Caco-2 (cell line): ENCODE results near the gene PAM. TPM values are rescaled to one million over a fixed set of nuclear protein-coding genes. Genes with fewer than 3 reads are reported as not detected.

Source experiments
- BruUV-seq: library from RNA; stranded (reverse); fragments of 400-500 nt; replicated peaks from 2 replicates; lab custom pipeline; 2021; lab: Mats Ljungman, UMichigan
- CTCF ChIA-PET: fragments of 300-600 bp; sonication (Branson Sonifier 250); formaldehyde crosslinking; loops from one replicate; lab custom pipeline; 2022; ENCODE audit warnings: antibody characterized with exemption; lab: Charles Lee
- POLR2A ChIA-PET: fragments of 300-600 bp; sonication (Branson Sonifier 250); formaldehyde crosslinking; loops from one replicate; lab custom pipeline; 2022; ENCODE audit warnings: antibody characterized with exemption; lab: Charles Lee
- DNase-seq, 2 experiments: peaks; one replicate each; pipeline versions ENCODE4 v3.0.0 to v3.0.0-alpha.2; 2020 to 2022
- H3K27me3 ChIP-seq: replicated peaks from 2 replicates; pipeline ENCODE4 v1.6.0; 2011; ENCODE audit warnings: low read length; ENCODE audit not compliant: control insufficient read depth, insufficient read depth
- H3K36me3 ChIP-seq: 2 replicates; pipeline ENCODE4 v1.5.1; 2011; ENCODE audit warnings: low read length; ENCODE audit not compliant: control insufficient read depth, insufficient read depth
- H3K4me1 ChIP-seq: fragments of 250-450 bp; sonication (Bioruptor Pico); 2 replicates; pipeline ENCODE4 v1.5.1; 2020; ENCODE audit warnings: mild to moderate bottlenecking
- H3K4me3 ChIP-seq: 2 replicates; pipeline ENCODE4 v1.5.1; 2011; ENCODE audit warnings: low read depth, mild to moderate bottlenecking, control low read depth, low read length
- H3K9me3 ChIP-seq: fragments of 250-450 bp; sonication (Bioruptor Pico); 2 replicates; pipeline ENCODE4 v1.5.1; 2020; ENCODE audit warnings: mild to moderate bottlenecking, moderate library complexity
- H3K27ac Mint-ChIP-seq: one replicate; pipeline ENCODE4 v1.8.0; 2022; ENCODE audit warnings: mixed read lengths; ENCODE audit not compliant: unreplicated experiment
- H3K27me3 Mint-ChIP-seq: one replicate; pipeline ENCODE4 v1.8.0; 2022; ENCODE audit warnings: mixed read lengths; ENCODE audit not compliant: insufficient read depth, unreplicated experiment
- H3K36me3 Mint-ChIP-seq: one replicate; pipeline ENCODE4 v1.8.0; 2022; ENCODE audit warnings: mild to moderate bottlenecking, mixed read lengths; ENCODE audit not compliant: insufficient read depth, unreplicated experiment
- H3K4me1 Mint-ChIP-seq: one replicate; pipeline ENCODE4 v1.8.0; 2022; ENCODE audit warnings: low read depth, mixed read lengths; ENCODE audit not compliant: unreplicated experiment
- H3K4me3 Mint-ChIP-seq: one replicate; pipeline ENCODE4 v1.8.0; 2022; ENCODE audit warnings: mild to moderate bottlenecking, moderate library complexity, mixed read lengths; ENCODE audit not compliant: unreplicated experiment
- H3K9me3 Mint-ChIP-seq: one replicate; pipeline ENCODE4 v1.8.0; 2022; ENCODE audit warnings: mixed read lengths; ENCODE audit not compliant: unreplicated experiment
- intact Hi-C: fragments of 100-400 bp; cut with micrococcal nuclease; formaldehyde crosslinking; loops from one replicate; pipeline ENCODE4 v1.10.0; 2022; ENCODE audit not compliant: unreplicated experiment
- total RNA-seq: library from RNA; stranded (reverse); gene quantifications from 2 replicates; pipeline ENCODE4 v1.2.3, GENCODE V29; 2022
- TF ChIP-seq, protein P1 (sequence below), 2 experiments: fragments of 200-600 bp in 1 of 2; IDR thresholded peaks; 1 replicate in 1 of 2; 2 replicates in 1 of 2; pipeline versions ENCODE4 v1.5.1 to v1.8.0; 2011 to 2022; ENCODE audit warnings: antibody characterized with exemption in 1 of 2, control low read depth in 1 of 2, inconsistent platforms in 1 of 2, low read depth in 1 of 2, low read length in 1 of 2, mild to moderate bottlenecking in 1 of 2, moderate library complexity in 1 of 2; ENCODE audit not compliant: insufficient read depth in 1 of 2, severe bottlenecking in 1 of 2, unreplicated experiment in 1 of 2

Gene PAM
- total RNA-seq, 1 experiment from 2014 or later: 48.0 TPM

DNA sequence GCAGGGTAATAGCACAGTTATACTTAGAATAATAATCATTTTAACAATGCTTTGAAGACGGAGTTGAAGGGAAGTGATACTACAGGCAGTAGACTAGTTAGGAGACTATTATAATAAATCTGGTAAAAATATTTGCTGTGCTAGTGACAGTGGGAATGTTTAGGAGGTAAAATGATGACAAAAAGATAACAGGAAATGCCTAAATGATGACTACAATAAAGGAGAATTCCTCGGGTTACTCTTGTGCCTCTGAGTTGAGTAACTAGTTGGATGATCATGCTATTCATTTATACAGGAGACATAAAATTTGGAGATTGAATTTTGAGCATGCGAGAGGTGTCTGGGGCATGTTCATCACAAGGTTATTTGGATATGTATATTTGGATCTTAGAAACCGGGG is 32.2 kb upstream of the PAM start:
- Histone ChIP-seq H3K9me3 (no peaks in the 10 kb centered on the region), H3K4me1 (peaks cover 27% of the 10 kb centered on the region), H3K27me3 (no peaks in the 10 kb centered on the region), H3K36me3 (no peaks in the 10 kb centered on the region), H3K4me3 (no peak overlapping the region)
- no peak for DNase-seq
- no peaks in the 10 kb centered on the region for H3K27me3 Mint-ChIP-seq
- intact Hi-C loops: no loop called here
- H3K9me3 Mint-ChIP-seq: peaks cover 12% of the 10 kb centered on the region
- TF ChIP-seq, protein P1, sequence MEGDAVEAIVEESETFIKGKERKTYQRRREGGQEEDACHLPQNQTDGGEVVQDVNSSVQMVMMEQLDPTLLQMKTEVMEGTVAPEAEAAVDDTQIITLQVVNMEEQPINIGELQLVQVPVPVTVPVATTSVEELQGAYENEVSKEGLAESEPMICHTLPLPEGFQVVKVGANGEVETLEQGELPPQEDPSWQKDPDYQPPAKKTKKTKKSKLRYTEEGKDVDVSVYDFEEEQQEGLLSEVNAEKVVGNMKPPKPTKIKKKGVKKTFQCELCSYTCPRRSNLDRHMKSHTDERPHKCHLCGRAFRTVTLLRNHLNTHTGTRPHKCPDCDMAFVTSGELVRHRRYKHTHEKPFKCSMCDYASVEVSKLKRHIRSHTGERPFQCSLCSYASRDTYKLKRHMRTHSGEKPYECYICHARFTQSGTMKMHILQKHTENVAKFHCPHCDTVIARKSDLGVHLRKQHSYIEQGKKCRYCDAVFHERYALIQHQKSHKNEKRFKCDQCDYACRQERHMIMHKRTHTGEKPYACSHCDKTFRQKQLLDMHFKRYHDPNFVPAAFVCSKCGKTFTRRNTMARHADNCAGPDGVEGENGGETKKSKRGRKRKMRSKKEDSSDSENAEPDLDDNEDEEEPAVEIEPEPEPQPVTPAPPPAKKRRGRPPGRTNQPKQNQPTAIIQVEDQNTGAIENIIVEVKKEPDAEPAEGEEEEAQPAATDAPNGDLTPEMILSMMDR (IDR thresholded peaks at IDR 0.05; ENCODE audit: insufficient read depth in 1 of 2, low read depth in 1 of 2, low read length in 1 of 2, severe bottlenecking in 1 of 2, unreplicated experiment in 1 of 2): no peak
- H3K27ac Mint-ChIP-seq: no peak overlapping the region
- no TSS peak for BruUV-seq
- H3K4me3 Mint-ChIP-seq: no peak overlapping the region
- CTCF ChIA-PET: no interaction called here
- no peaks in the 10 kb centered on the region for H3K36me3 Mint-ChIP-seq
- H3K4me1 Mint-ChIP-seq: peaks cover 26% of the 10 kb centered on the region
- POLR2A ChIA-PET: no interaction called here

DNA sequence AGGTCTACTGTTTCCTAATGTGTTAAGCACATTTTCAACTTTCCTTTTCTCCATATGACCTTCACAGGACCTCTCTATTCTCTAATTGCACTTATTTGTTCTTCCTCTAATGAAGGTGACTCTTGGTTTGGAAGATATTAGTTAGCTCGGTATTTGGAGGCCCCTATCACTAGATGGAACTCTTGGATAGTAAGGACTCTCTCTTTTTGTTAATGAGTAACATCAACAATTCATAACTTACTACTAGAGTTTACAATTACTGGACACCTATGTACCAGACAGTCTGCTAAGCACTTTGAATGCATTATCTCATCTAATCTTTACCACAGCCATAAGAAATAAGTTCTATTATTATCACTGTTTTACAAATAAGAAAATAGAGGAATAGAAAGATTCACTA is 23.4 kb upstream of the PAM start:
- TF ChIP-seq, protein P1 (IDR thresholded peaks at IDR 0.05; ENCODE audit: insufficient read depth in 1 of 2, low read depth in 1 of 2, low read length in 1 of 2, severe bottlenecking in 1 of 2, unreplicated experiment in 1 of 2): no peak
- DNase-seq: no peak
- no peaks in the 10 kb centered on the region for H3K36me3 ChIP-seq
- Mint-ChIP-seq H3K27ac (no peak overlapping the region), H3K4me3 (no peak overlapping the region), H3K36me3 (no peaks in the 10 kb centered on the region), H3K4me1 (no peaks in the 10 kb centered on the region), H3K27me3 (no peaks in the 10 kb centered on the region), H3K9me3 (no peaks in the 10 kb centered on the region)
- H3K9me3 ChIP-seq: no peaks in the 10 kb centered on the region
- peaks cover 9% of the 10 kb centered on the region for H3K4me1 ChIP-seq
- intact Hi-C loops: no loop called here
- H3K27me3 ChIP-seq: no peaks in the 10 kb centered on the region
- BruUV-seq: no TSS peak
- POLR2A ChIA-PET: no interaction called here
- CTCF ChIA-PET: no interaction called here
- no peak overlapping the region for H3K4me3 ChIP-seq

DNA sequence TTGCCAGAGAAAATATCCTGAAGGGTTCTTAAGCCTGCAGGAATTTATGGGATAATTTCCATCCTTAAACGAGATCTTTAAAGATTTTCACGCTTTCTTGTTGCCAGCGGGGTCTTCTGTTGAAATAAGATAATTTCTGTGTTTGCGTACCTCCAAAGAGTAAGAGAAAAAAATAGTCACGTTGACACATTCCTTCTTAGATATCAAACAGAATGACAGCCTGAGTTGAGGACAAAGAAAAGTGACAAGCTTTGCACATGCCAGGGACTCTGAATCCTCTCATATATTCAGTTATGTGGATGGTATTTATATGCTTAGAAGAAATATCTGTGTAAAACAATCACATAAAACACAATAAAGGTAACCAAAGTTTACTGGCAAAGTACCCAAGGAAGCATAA is 21.6 kb upstream of the PAM start:
- no peaks in the 10 kb centered on the region for H3K27me3 Mint-ChIP-seq
- TF ChIP-seq, protein P1 (IDR thresholded peaks at IDR 0.05; ENCODE audit: insufficient read depth in 1 of 2, low read depth in 1 of 2, low read length in 1 of 2, severe bottlenecking in 1 of 2, unreplicated experiment in 1 of 2): no peak
- H3K4me1 Mint-ChIP-seq: no peaks in the 10 kb centered on the region
- ChIA-PET POLR2A (no interaction called here), CTCF (no interaction called here)
- H3K36me3 Mint-ChIP-seq: no peaks in the 10 kb centered on the region
- no peak overlapping the region for H3K4me3 Mint-ChIP-seq
- Histone ChIP-seq H3K4me1 (peaks cover 9% of the 10 kb centered on the region), H3K36me3 (no peaks in the 10 kb centered on the region), H3K4me3 (no peak overlapping the region), H3K27me3 (no peaks in the 10 kb centered on the region), H3K9me3 (no peaks in the 10 kb centered on the region)
- no peak for DNase-seq
- no TSS peak for BruUV-seq
- H3K9me3 Mint-ChIP-seq: no peaks in the 10 kb centered on the region
- intact Hi-C loops: no loop called here
- no peak overlapping the region for H3K27ac Mint-ChIP-seq
